HL-60/S4 (cell line): ENCODE data around the gene JUP.

Experiments used
- in situ Hi-C: fragments of 300-500 bp; cut with MboI; formaldehyde crosslinking; loops from 2 replicates; pipeline ENCODE4 v1.14.3; 2022; ENCODE audit warnings: low sequenced_read_pairs

JUP gene

GRCh38 chr17:41725134-41725533 is 61.4 kb downstream of the JUP start:
- in situ Hi-C loops = no loop called here

DNA sequence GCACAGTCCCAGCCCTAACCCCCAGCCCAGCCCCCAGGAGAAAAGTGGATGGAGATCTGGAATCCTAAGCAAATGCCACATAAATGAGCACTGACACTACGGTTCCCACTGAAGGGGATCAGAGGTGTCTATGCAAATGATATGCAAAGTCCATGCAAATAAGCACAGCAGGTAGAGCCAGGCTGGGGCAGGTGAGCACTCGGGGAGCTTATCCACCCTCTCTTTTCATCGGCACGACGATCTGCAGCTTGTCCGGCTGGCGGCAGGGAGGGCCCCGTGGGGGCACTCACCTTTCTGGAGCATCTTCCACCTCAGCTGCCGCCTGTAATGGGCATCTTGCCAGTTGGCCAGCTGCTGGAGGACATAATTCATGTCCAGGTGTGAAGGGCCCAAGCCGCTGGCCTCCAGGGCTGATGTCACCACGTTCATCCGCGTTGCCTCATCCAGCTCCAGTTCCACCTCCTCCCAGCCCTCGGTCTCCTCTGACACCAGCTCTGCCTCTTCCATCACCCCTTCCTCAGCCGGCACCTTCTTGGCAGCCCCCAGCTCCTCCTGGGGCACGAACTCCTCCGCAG is 61.9 kb downstream of the JUP start:
- in situ Hi-C loops = no loop called here

DNA sequence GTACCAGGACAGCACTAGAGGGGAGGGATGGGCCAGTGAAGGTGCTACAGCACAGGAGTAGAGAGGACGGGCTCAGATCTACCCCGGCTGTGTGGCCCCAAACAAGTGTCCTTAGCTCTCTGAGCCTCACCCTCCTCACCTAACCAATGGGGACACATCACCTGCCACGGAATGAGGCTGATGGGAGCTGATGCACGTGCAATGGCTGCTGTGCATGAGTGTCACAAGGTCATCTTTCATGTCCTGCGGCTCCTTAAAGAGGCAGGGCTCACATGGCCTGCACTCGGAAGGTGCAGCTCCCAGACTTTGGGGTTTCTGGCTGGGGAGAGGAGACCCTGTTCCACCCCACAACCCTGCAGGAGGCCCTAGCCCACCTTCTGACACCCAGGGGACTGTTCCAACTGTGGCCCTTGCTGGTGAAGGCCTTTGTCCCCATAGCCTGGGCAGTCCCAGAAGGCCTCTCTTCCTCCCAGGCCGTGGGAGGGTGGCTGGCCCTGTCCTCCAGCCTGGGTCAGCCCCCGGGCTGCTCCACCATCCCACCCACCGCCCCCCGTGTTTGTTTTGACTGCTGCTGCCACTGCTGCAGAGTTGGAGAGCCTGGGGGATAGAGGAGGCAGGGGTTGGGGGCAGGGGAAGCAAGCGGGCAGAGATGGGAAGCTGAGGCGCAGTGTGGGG is 62.6 kb downstream of the JUP start:
- in situ Hi-C loops = no loop called here

GRCh38 chr17:41722231-41722630 is 64.3 kb downstream of the JUP start:
- in situ Hi-C loops = no loop called here

- in situ Hi-C loops = no loop called here
Measured at GRCh38 chr17:41718287-41718645, 68.2 kb downstream of the JUP start.

- in situ Hi-C loops = no loop called here
Measured at GRCh38 chr17:41717408-41718286, 68.9 kb downstream of the JUP start.

GRCh38 chr17:41711669-41712400 is 74.7 kb downstream of the JUP start, which contains the start of gene GAST:
Gene GAST (plus strand): TSS chr17:41712331. CDS start chr17:41715437, 3,106 bp downstream.
- in situ Hi-C loops = no loop called here

DNA sequence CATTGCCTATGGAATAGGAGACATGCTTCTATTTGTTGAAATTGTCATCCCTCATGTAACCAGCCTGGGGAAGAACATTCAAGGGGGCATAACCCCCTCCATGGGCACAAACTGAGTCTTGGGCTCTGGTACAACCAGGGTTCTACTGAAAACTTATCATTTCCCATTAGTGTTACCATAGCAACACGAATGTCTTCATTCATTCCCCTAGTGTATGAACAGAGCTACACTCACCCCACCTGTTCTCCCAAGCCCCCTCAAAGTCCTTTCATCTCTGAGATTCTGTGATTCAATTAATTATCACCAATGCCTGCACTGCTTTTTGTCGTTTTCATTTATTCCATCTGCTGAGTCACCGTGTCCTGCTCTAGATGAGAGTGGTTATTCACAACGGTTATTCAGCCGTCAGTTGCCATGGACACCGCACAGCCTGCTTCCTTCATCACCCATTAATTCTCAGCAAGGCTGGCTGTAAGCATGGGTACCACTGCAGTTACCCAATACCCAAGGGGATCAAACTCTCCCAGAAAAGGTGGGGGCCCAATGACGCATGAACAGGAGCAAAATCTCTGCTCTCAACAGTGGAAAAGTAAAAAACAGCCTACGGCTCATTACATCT is 75.9 kb downstream of the JUP start:
- in situ Hi-C loops = no loop called here

- in situ Hi-C loops = no loop called here
Measured at GRCh38 chr17:41707803-41708669, 78.5 kb downstream of the JUP start.

GRCh38 chr17:41705271-41705991 is 81.1 kb downstream of the JUP start:
- in situ Hi-C loops = no loop called here
